NCI-H82 treated with DMSO at 0.1 percent for 48 hours (cell line): Measurements from ENCODE around the gene EPM2AIP1.
"Not testable (repeated sequence)": the region's sequence is repeated elsewhere in the genome, so short reads cannot be mapped to it uniquely, and the experiment has no call there.

Source experiments
- DNase-seq: peaks from one replicate; lab custom pipeline; 2025; ENCODE audit not compliant: unreplicated experiment; lab: John Stamatoyannopoulos, UW

The EPM2AIP1 gene

DNA sequence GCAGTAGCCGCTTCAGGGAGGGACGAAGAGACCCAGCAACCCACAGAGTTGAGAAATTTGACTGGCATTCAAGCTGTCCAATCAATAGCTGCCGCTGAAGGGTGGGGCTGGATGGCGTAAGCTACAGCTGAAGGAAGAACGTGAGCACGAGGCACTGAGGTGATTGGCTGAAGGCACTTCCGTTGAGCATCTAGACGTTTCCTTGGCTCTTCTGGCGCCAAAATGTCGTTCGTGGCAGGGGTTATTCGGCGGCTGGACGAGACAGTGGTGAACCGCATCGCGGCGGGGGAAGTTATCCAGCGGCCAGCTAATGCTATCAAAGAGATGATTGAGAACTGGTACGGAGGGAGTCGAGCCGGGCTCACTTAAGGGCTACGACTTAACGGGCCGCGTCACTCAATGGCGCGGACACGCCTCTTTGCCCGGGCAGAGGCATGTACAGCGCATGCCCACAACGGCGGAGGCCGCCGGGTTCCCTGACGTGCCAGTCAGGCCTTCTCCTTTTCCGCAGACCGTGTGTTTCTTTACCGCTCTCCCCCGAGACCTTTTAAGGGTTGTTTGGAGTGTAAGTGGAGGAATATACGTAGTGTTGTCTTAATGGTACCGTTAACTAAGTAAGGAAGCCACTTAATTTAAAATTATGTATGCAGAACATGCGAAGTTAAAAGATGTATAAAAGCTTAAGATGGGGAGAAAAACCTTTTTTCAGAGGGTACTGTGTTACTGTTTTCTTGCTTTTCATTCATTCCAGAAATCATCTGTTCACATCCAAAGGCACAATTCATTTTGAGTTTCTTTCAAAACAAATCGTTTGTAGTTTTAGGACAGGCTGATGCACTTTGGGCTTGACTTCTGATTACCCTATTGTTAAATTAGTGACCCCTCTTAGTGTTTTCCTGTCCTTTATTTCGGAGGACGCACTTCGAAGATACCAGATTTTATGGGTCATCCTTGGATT lies 674 bp upstream of the EPM2AIP1 start, which contains the start of gene MLH1:
TSS of gene MLH1 (plus strand) at position 193 of the 958 bp plus-strand sequence. CDS start at position 223, 30 bp downstream.
- no peak for DNase-seq

GRCh38 chr3:36991923-36992805 lies 767 bp downstream of the EPM2AIP1 start:
- no peak for DNase-seq

- DNase-seq, result no peak
Observed at GRCh38 chr3:36991147-36991546, 1.8 kb downstream of the EPM2AIP1 start.

- no peak for DNase-seq
Observed at GRCh38 chr3:36989568-36989967, 3.4 kb downstream of the EPM2AIP1 start.

DNA sequence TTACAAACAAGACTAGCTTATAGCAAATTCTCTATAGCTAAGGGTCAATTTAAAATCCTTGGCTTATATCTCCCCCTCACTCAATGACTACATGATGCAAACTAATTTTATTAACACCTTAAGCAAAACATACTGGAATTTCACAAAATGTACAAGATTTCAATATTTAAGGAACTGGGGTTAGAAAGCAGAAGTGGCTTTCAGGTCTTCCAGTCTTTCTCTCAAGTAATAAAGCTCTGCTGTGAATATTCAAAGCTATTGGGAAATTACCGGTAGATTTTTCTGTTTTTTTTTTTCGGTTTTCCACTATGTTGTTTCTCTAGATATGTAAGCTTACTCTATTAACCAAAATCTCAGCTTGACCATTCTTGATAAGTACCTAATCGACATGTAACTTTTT lies 3.9 kb downstream of the EPM2AIP1 start:
- no peak for DNase-seq

DNA sequence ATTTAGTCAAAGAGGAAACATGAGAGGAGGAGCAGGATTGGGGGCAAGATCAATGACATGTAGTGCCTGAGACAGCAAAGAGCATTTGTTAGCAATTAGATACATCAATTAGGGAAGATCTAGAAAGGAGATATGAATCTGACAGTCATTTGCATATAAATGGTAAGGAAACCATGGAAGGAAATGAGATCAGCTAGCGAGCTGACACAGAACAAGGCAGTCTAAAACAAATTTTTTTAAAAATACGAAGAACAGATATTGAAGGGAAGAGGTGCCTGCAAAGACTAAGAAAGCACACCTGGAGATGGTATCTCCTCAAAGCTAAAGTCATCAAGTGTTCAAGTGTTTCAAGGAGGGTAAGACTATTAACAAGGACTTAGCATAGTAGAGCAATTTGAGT lies 4.6 kb downstream of the EPM2AIP1 start:
- DNase-seq, result no peak

- no peak for DNase-seq
Observed at GRCh38 chr3:36981006-36981405, 11.9 kb downstream of the EPM2AIP1 start.

DNA sequence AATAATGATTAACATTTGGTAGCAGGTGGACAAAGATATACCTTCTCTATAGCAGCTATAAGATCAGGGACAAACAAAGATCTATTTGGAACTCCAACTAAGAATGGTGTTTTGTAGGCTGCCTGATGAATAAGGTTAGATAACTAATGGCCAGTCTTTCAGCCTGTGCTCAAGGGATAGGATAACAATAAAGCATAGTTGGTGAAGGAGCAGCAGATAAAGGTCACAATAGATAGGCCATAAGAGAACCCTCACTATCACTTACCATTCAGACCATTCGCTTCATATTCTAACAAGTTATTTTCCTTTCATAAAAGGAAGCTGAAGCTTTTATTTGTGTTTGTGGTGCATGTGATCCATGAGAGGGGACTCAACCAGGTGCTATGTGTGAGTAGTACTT lies 19.8 kb downstream of the EPM2AIP1 start:
- no peak for DNase-seq

GRCh38 chr3:36972163-36972562 lies 20.8 kb downstream of the EPM2AIP1 start:
- DNase-seq, result no peak

- DNase-seq, result no peak
Observed at GRCh38 chr3:36969540-36970432, 23.1 kb downstream of the EPM2AIP1 start.

- no peak for DNase-seq
Observed at GRCh38 chr3:36969085-36969484, 23.8 kb downstream of the EPM2AIP1 start.

- DNase-seq, result no peak
Observed at GRCh38 chr3:36965440-36965839, 27.5 kb downstream of the EPM2AIP1 start.

DNA sequence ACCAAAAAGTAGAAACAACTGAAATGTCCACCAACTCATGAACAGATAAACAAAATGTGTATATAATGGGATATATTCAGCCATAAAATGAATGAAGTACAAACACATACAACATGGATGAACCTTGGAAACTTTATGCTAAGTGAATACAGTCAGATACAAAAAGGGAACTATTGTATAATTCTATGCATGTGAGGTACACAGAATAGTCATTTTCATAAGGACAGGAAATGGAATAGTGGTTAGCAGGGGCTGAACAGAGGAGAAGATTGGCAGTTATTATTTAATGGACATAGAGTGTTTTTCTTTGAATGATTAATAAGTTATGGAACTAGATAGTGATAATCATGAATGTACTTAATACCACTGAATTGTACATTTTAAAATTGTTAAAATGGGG lies 28.1 kb downstream of the EPM2AIP1 start:
- no peak for DNase-seq

GRCh38 chr3:36964331-36964730 lies 28.6 kb downstream of the EPM2AIP1 start:
- no peak for DNase-seq

DNA sequence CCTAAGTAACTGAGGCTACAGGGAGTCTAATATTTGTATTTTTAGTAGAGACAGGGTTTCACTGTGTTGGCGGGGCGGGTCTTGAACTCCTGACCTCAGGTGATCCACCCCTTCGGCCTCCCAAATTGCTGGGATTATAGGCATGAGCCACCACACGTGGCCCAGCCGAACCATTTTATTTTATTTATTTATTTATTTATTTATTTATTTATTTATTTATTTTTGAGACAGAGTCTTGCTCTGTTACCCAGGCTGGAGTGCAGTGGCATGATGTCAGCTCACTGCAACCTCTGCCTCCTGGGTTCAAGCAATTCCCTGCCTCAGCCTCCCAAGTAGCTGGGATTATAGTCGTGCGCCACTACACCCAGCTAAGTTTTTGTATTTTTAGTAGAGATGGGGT lies 29.9 kb downstream of the EPM2AIP1 start:
- not testable (repeated sequence) for DNase-seq

- no peak for DNase-seq
Observed at GRCh38 chr3:36960502-36960901, 32.4 kb downstream of the EPM2AIP1 start.

DNA sequence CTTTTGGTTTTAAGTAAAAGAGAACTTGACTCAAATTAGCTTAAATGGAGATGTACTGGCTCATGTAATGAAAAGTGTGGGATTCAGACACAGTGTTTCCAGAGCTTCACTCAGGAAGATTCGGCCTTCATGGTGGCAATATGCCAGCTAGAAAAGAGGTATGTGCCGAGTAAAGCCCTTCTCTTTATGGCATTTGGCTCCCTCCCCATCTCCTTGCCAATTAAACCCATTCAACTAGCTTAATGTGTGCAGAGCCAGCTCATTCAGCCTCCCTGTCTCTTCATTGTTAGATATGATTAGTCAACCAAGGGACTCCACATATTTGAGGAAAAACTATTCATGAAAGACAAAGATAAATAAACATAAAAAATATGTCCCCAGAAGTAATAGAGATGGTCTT lies 33.1 kb downstream of the EPM2AIP1 start:
- no peak for DNase-seq

GRCh38 chr3:36957862-36958686 lies 34.9 kb downstream of the EPM2AIP1 start:
- DNase-seq, result no peak

DNA sequence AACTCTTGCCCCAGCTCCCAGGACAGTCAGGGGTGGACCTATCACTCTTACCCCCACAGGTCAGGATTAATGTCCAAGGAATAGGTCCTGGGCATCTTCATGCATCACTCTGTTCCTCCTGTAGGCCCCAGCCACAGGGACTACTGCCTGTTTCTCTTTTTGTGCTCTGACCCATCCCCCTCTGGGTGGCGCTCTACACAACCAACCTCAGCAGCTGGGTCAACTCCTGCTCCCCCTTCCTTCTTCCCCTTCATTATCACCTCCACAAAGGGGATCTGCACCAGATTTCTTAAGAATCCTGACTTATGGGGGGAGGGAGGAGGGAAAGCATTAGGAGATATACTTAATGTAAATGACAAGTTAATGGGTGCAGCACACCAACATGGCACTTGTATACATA lies 35.9 kb downstream of the EPM2AIP1 start:
- DNase-seq, result no peak

- no peak for DNase-seq
Observed at GRCh38 chr3:36956155-36956554, 36.8 kb downstream of the EPM2AIP1 start.
